Measurements from ENCODE around the gene GABRA4. TPM values are rescaled to one million over a fixed set of nuclear protein-coding genes. Genes with fewer than 3 reads are reported as not detected.

GABRA4 gene
- total RNA-seq, 1 experiment from 2014 or later = not detected

DNA sequence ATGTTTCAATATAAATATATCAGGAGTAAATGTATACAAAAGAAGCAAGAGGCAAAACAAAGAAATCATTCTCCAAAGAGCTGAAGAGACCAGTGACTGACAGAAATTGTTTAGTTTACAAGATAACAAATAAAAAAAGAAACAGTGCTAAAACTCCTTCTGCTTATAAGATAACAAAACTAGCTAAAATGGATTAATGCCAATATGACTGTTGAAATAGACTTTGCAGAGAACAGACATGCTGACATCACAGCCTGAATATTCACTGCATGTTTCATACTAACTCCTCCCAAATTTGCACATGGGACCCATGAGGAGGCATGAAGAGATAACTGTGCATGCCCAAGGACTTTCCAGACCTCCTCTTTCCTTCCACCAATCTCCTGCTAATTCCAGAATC lies 6.2 kb upstream of the GABRA4 start:
- no peaks in the 10 kb centered on the region for H3K9me3 Mint-ChIP-seq

More for the DNA sequence above, 6.2 kb upstream of the GABRA4 start:
- DNase-seq = no peak
- H2BK120ac ChIP-seq (ENCODE audit: low read depth, low read length, poor library complexity, severe bottlenecking) = no peak overlapping the region
- no peak overlapping the region for H2BK15ac ChIP-seq (ENCODE audit: low read depth, low read length)
- H3K9me3 ChIP-seq (ENCODE audit: control insufficient read depth, low read depth, low read length) = no peaks in the 10 kb centered on the region
- Mint-ChIP-seq H3K36me3 (ENCODE audit: insufficient read depth in 1 of 3, low read depth in 3 of 3) (no peaks in the 10 kb centered on the region; a peak in 1 of 7 replicates), H3K4me1 (0 out of 4 replicates have a peak, but pooled peaks cover 0 to 2% of the 10 kb centered on the region in 2 experiments), H3K27me3 (ENCODE audit: low read depth) (peaks cover 31% of the 10 kb centered on the region), H3K27ac (no peak overlapping the region), H3K4me3 (no peak overlapping the region)
- no peak overlapping the region for H4K8ac ChIP-seq (replicated peaks; ENCODE audit: insufficient read length, low read depth, low read length)
- H3K4ac ChIP-seq (ENCODE audit: low read depth, low read length) = no peak overlapping the region
- TF ChIP-seq, protein P1, sequence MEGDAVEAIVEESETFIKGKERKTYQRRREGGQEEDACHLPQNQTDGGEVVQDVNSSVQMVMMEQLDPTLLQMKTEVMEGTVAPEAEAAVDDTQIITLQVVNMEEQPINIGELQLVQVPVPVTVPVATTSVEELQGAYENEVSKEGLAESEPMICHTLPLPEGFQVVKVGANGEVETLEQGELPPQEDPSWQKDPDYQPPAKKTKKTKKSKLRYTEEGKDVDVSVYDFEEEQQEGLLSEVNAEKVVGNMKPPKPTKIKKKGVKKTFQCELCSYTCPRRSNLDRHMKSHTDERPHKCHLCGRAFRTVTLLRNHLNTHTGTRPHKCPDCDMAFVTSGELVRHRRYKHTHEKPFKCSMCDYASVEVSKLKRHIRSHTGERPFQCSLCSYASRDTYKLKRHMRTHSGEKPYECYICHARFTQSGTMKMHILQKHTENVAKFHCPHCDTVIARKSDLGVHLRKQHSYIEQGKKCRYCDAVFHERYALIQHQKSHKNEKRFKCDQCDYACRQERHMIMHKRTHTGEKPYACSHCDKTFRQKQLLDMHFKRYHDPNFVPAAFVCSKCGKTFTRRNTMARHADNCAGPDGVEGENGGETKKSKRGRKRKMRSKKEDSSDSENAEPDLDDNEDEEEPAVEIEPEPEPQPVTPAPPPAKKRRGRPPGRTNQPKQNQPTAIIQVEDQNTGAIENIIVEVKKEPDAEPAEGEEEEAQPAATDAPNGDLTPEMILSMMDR (conservative IDR thresholded peaks at IDR 0.05) = no peak
- no peak overlapping the region for H3K23ac ChIP-seq (ENCODE audit: insufficient read length, low read depth, low read length)
- no peak overlapping the region for H2AFZ ChIP-seq (ENCODE audit: low read length)
- no peak overlapping the region for H3K56ac ChIP-seq (ENCODE audit: insufficient read length, low read depth, low read length)
- no peaks in the 10 kb centered on the region for H3K79me1 ChIP-seq (ENCODE audit: insufficient read depth, low read depth, low read length, poor library complexity, severe bottlenecking)
- H2BK5ac ChIP-seq (ENCODE audit: insufficient read length, low read length) = no peak overlapping the region
- no peak overlapping the region for H4K5ac ChIP-seq (ENCODE audit: insufficient read length, low read depth, low read length)
- no peak overlapping the region for H4K91ac ChIP-seq (ENCODE audit: insufficient read length, low read depth, low read length)
- no peaks in the 10 kb centered on the region for H3K79me2 ChIP-seq (ENCODE audit: insufficient read depth, low read length)
- no peak overlapping the region for H3K18ac ChIP-seq (ENCODE audit: insufficient read length, low read depth, low read length)
- H3K27me3 ChIP-seq (ENCODE audit: insufficient read depth, low read length) = peaks cover 10% of the 10 kb centered on the region; the same call in 1 of the 2 replicates
- no peaks in the 10 kb centered on the region for H3K23me2 ChIP-seq (ENCODE audit: insufficient read length, low read depth, low read length, poor library complexity, severe bottlenecking)
- no peaks in the 10 kb centered on the region for H3K4me1 ChIP-seq (ENCODE audit: insufficient read depth, low read length)
- H3K4me2 ChIP-seq (ENCODE audit: insufficient read depth, insufficient read length, low read length) = no peak overlapping the region
- no peak overlapping the region for H3K14ac ChIP-seq (ENCODE audit: insufficient read depth, low read length)
- no peak overlapping the region for H3K27ac ChIP-seq (ENCODE audit: insufficient read length, low read depth, low read length)
- no peak overlapping the region for H2BK12ac ChIP-seq (ENCODE audit: insufficient read length, low read depth, low read length)
- no peak overlapping the region for H2AK5ac ChIP-seq (ENCODE audit: insufficient read length, low read length)
- H3T11ph ChIP-seq (ENCODE audit: low read length) = no peak overlapping the region
- H2BK20ac ChIP-seq (ENCODE audit: low read depth, low read length, poor library complexity, severe bottlenecking) = no peak overlapping the region
- no peaks in the 10 kb centered on the region for H4K20me1 ChIP-seq (ENCODE audit: control insufficient read depth, insufficient read depth, insufficient read length)
- no peak overlapping the region for H3K9ac ChIP-seq (ENCODE audit: extremely low read depth, insufficient read length, low read length)
